ENCODE data around the gene MED15.

The MED15 gene

GRCh38 chr22:20573176-20573832 is 65.9 kb downstream of the MED15 start:
- DNase-seq, result no peak
- Mint-ChIP-seq H3K27me3 (no peaks in the 10 kb centered on the region), H3K4me1 (peaks cover 48% of the 10 kb centered on the region), H3K9me3 (no peaks in the 10 kb centered on the region), H3K4me3 (no peak overlapping the region), H3K27ac (no peak overlapping the region)
- ATAC-seq, result no peak

- H3K9me3 Mint-ChIP-seq, result no peaks in the 10 kb centered on the region
- H3K27me3 Mint-ChIP-seq, result no peaks in the 10 kb centered on the region
- no peak overlapping the region for H3K27ac Mint-ChIP-seq
- ATAC-seq (no peak), DNase-seq (no peak)
- H3K4me3 Mint-ChIP-seq, result no peak overlapping the region
- peaks cover 48% of the 10 kb centered on the region for H3K4me1 Mint-ChIP-seq
Observed at GRCh38 chr22:20573833-20574615, 66.6 kb downstream of the MED15 start.

- DNase-seq (no peak), ATAC-seq (no peak)
- Mint-ChIP-seq H3K27me3 (no peaks in the 10 kb centered on the region), H3K4me3 (no peak overlapping the region), H3K27ac (peak overlapping the region in 1 of 2 donors; percentile 76), H3K4me1 (peaks cover 48% of the 10 kb centered on the region), H3K9me3 (no peaks in the 10 kb centered on the region)
Observed at GRCh38 chr22:20574920-20575353, 67.5 kb downstream of the MED15 start.

- Mint-ChIP-seq H3K27me3 (no peaks in the 10 kb centered on the region), H3K4me1 (peaks cover 49% of the 10 kb centered on the region), H3K27ac (no peak overlapping the region), H3K9me3 (no peaks in the 10 kb centered on the region), H3K4me3 (no peak overlapping the region)
- DNase-seq, result no peak
- no peak for ATAC-seq
Observed at GRCh38 chr22:20575724-20576444, 68.5 kb downstream of the MED15 start.

GRCh38 chr22:20576445-20576816 is 69.0 kb downstream of the MED15 start:
- ATAC-seq (no peak), DNase-seq (no peak)
- Mint-ChIP-seq H3K4me3 (no peak overlapping the region), H3K27ac (no peak overlapping the region), H3K27me3 (no peaks in the 10 kb centered on the region), H3K4me1 (peaks cover 48% of the 10 kb centered on the region), H3K9me3 (no peaks in the 10 kb centered on the region)

- Mint-ChIP-seq H3K27ac (peak overlapping the region in 1 of 2 donors; percentile 42), H3K27me3 (no peaks in the 10 kb centered on the region), H3K4me1 (peaks cover 44% of the 10 kb centered on the region), H3K4me3 (no peak overlapping the region), H3K9me3 (no peaks in the 10 kb centered on the region)
- no peak for ATAC-seq
- DNase-seq, result no peak
Observed at GRCh38 chr22:20577045-20577444, 69.6 kb downstream of the MED15 start.

GRCh38 chr22:20577549-20577975 is 70.2 kb downstream of the MED15 start:
- ATAC-seq, result no peak
- Mint-ChIP-seq H3K9me3 (no peaks in the 10 kb centered on the region), H3K4me1 (peaks cover 44% of the 10 kb centered on the region), H3K4me3 (no peak overlapping the region), H3K27me3 (no peaks in the 10 kb centered on the region), H3K27ac (peak overlapping the region in 1 of 2 donors; percentile 65)
- no peak for DNase-seq

- peaks cover 44% of the 10 kb centered on the region for H3K4me1 Mint-ChIP-seq
- no peak overlapping the region for H3K4me3 Mint-ChIP-seq
- no peaks in the 10 kb centered on the region for H3K9me3 Mint-ChIP-seq
- peak overlapping the region in 1 of 2 donors; percentile 65 for H3K27ac Mint-ChIP-seq
- DNase-seq (no peak), ATAC-seq (no peak)
- H3K27me3 Mint-ChIP-seq, result no peaks in the 10 kb centered on the region
Observed at GRCh38 chr22:20578192-20578591, 70.8 kb downstream of the MED15 start.

GRCh38 chr22:20578707-20579106 is 71.3 kb downstream of the MED15 start:
- H3K9me3 Mint-ChIP-seq, result no peaks in the 10 kb centered on the region
- H3K27me3 Mint-ChIP-seq, result no peaks in the 10 kb centered on the region
- H3K27ac Mint-ChIP-seq, result no peak overlapping the region
- DNase-seq, result no peak
- ATAC-seq, result no peak
- H3K4me3 Mint-ChIP-seq, result no peak overlapping the region
- H3K4me1 Mint-ChIP-seq, result peaks cover 44% of the 10 kb centered on the region

- no peaks in the 10 kb centered on the region for H3K27me3 Mint-ChIP-seq
- no peak for ATAC-seq
- no peak overlapping the region for H3K4me3 Mint-ChIP-seq
- H3K9me3 Mint-ChIP-seq, result no peaks in the 10 kb centered on the region
- H3K4me1 Mint-ChIP-seq, result peaks cover 44% of the 10 kb centered on the region
- no peak for DNase-seq
- H3K27ac Mint-ChIP-seq, result peak overlapping the region; percentile 93 to 96
Observed at GRCh38 chr22:20579273-20580120, 72.1 kb downstream of the MED15 start.

GRCh38 chr22:20580179-20580578 is 72.8 kb downstream of the MED15 start:
- peak overlapping the region; percentile 93 to 96 for H3K27ac Mint-ChIP-seq
- H3K4me3 Mint-ChIP-seq, result no peak overlapping the region
- H3K9me3 Mint-ChIP-seq, result no peaks in the 10 kb centered on the region
- peaks cover 38% of the 10 kb centered on the region for H3K4me1 Mint-ChIP-seq
- no peaks in the 10 kb centered on the region for H3K27me3 Mint-ChIP-seq
- ATAC-seq, result no peak
- DNase-seq, result no peak

GRCh38 chr22:20580611-20581502 is 73.4 kb downstream of the MED15 start:
- Mint-ChIP-seq H3K27me3 (no peaks in the 10 kb centered on the region), H3K4me1 (peaks cover 37% of the 10 kb centered on the region), H3K27ac (peak overlapping the region in 1 of 2 donors; percentile 79), H3K9me3 (no peaks in the 10 kb centered on the region), H3K4me3 (no peak overlapping the region)
- DNase-seq, result no peak
- ATAC-seq, result no peak

- Mint-ChIP-seq H3K4me1 (peaks cover 32% of the 10 kb centered on the region), H3K27me3 (no peaks in the 10 kb centered on the region), H3K27ac (peak overlapping the region; percentile 19 to 79), H3K9me3 (no peaks in the 10 kb centered on the region), H3K4me3 (no peak overlapping the region)
- DNase-seq (no peak), ATAC-seq (no peak)
Observed at GRCh38 chr22:20581503-20582170, 74.2 kb downstream of the MED15 start.

GRCh38 chr22:20582171-20582511 is 74.7 kb downstream of the MED15 start:
- ATAC-seq (peak; percentile 3), DNase-seq (no peak)
- Mint-ChIP-seq H3K27me3 (no peaks in the 10 kb centered on the region), H3K4me1 (peaks cover 30% of the 10 kb centered on the region), H3K27ac (peak overlapping the region in 1 of 2 donors; percentile 79), H3K9me3 (no peaks in the 10 kb centered on the region), H3K4me3 (no peak overlapping the region)
